Endothelial cell of umbilical vein (primary cell): ENCODE results near the gene DCAF5.

Source experiments
- EZH2 ChIP-seq: IDR thresholded peaks from 2 replicates; pipeline ENCODE4 v1.6.1; 2012; ENCODE audit warnings: borderline replicate concordance, low read depth, mild to moderate bottlenecking, moderate library complexity, low read length, inconsistent platforms; ENCODE audit not compliant: severe bottlenecking
- FOS ChIP-seq: IDR thresholded peaks from 2 replicates; pipeline ENCODE4 v1.6.1; 2011; ENCODE audit warnings: mild to moderate bottlenecking, low read length, moderate library complexity, borderline replicate concordance; ENCODE audit not compliant: insufficient read depth
- JUN ChIP-seq: IDR thresholded peaks from 2 replicates; pipeline ENCODE4 v1.6.1; 2011; ENCODE audit warnings: borderline replicate concordance, low read depth; ENCODE audit not compliant: insufficient read length, insufficient read depth
- MAX ChIP-seq: IDR thresholded peaks from 2 replicates; pipeline ENCODE4 v1.6.1; 2011; ENCODE audit not compliant: insufficient read depth, insufficient read length
- MYC ChIP-seq: IDR thresholded peaks from one replicate; pipeline ENCODE4 v1.6.1; 2011; ENCODE audit warnings: mild to moderate bottlenecking, low read depth, low read length
- POLR2A ChIP-seq: IDR thresholded peaks from 2 replicates; pipeline ENCODE4 v1.6.1; 2012; ENCODE audit warnings: low read depth, mild to moderate bottlenecking, control low read depth, low read length
- POLR2AphosphoS5 ChIP-seq: IDR thresholded peaks from 2 replicates; pipeline ENCODE4 v1.6.1; 2012; ENCODE audit warnings: low read depth, mild to moderate bottlenecking, control low read depth, low read length, moderate library complexity; ENCODE audit not compliant: insufficient read depth
- TF ChIP-seq, protein P1 (sequence below), 2 donors: IDR thresholded peaks; 1 replicate in 1 of 2; 2 replicates in 1 of 2; pipeline ENCODE4 v1.5.1; 2011; ENCODE audit warnings: low read length in 2 of 2, mild to moderate bottlenecking in 2 of 2, moderate library complexity in 2 of 2, control low read depth in 1 of 2, inconsistent platforms in 1 of 2, low read depth in 1 of 2; ENCODE audit not compliant: insufficient read depth in 1 of 2; ENCODE audit errors: extremely low read depth in 1 of 2

DNA sequence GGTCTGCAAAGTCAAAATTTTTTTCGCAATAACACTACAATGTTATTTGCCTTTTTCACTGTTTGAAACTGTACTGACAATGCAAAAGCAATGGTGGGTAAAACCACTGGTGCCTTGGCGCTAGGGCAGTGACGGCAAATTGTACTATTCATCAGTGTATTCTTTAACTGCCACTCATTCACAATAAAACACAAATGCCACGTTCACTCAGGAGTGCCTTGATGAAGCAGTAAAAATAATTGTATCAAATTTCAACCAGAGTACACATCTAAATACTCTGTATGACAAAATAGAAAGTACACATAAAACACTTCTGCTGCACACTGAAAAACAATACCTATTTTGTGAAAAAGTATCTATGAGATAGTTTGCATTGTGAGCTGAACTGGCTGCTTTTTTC lies 17.8 kb downstream of the DCAF5 start:
- TF ChIP-seq, protein P1, sequence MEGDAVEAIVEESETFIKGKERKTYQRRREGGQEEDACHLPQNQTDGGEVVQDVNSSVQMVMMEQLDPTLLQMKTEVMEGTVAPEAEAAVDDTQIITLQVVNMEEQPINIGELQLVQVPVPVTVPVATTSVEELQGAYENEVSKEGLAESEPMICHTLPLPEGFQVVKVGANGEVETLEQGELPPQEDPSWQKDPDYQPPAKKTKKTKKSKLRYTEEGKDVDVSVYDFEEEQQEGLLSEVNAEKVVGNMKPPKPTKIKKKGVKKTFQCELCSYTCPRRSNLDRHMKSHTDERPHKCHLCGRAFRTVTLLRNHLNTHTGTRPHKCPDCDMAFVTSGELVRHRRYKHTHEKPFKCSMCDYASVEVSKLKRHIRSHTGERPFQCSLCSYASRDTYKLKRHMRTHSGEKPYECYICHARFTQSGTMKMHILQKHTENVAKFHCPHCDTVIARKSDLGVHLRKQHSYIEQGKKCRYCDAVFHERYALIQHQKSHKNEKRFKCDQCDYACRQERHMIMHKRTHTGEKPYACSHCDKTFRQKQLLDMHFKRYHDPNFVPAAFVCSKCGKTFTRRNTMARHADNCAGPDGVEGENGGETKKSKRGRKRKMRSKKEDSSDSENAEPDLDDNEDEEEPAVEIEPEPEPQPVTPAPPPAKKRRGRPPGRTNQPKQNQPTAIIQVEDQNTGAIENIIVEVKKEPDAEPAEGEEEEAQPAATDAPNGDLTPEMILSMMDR (IDR thresholded peaks at IDR 0.05; ENCODE audit: extremely low read depth in 1 of 2, insufficient read depth in 1 of 2, low read depth in 1 of 2, low read length in 2 of 2): no peak
- TF ChIP-seq EZH2: no peak
- TF ChIP-seq POLR2A: no peak
- no peak for TF ChIP-seq POLR2AphosphoS5
- TF ChIP-seq MAX: no peak
- no peak for TF ChIP-seq MYC
- TF ChIP-seq FOS: no peak
- TF ChIP-seq JUN: no peak
